ENCODE measurements around the gene KLF1.

GRCh38 chr19:12881172-12881808 lies 5.7 kb downstream of the KLF1 start, which contains the start of gene DNASE2:
- TF ChIP-seq POLR2AphosphoS5 (IDR thresholded peaks at IDR 0.05; ENCODE audit: low read depth, low read length) (peak; percentile 98), SRF (IDR thresholded peaks at IDR 0.05; ENCODE audit: low read depth) (no peak), CTCF (IDR thresholded peaks at IDR 0.05 in 2 of 3, conservative IDR thresholded peaks at IDR 0.05 in 1 of 3; ENCODE audit: borderline replicate concordance in 1 of 3, insufficient read depth in 1 of 3, low read depth in 2 of 3, low read length in 2 of 3) (no peak), ZNF274 (IDR thresholded peaks at IDR 0.05; ENCODE audit: low read depth, low read length) (no peak)
